BJ (cell line): ENCODE measurements around the gene STPG1. TPM values are rescaled to one million over a fixed set of nuclear protein-coding genes. Genes with fewer than 3 reads are reported as not detected.

Experiments used
- CTCF ChIA-PET: fragments of 350-600 bp; formaldehyde crosslinking; extraction: SDS; loops from one replicate; lab custom pipeline; 2021; ENCODE audit warnings: antibody characterized with exemption, inconsistent platforms; lab: Yijun Ruan, JAX
- POLR2A ChIA-PET: fragments of 300-600 bp; sonication (Branson Sonifier 250); formaldehyde crosslinking; extraction: SDS; loops from one replicate; lab custom pipeline; 2021; ENCODE audit warnings: antibody characterized with exemption; lab: Charles Lee
- DNase-seq: peaks from one replicate; pipeline ENCODE4 v3.0.0-alpha.2; 2011; ENCODE audit warnings: low read depth
- H3K27me3 ChIP-seq: 2 replicates; pipeline ENCODE4 v1.6.0; 2011; ENCODE audit warnings: low read length; ENCODE audit not compliant: control insufficient read depth, insufficient read depth
- H3K36me3 ChIP-seq: 2 replicates; pipeline ENCODE4 v1.5.1; 2011; ENCODE audit warnings: low read length; ENCODE audit not compliant: control insufficient read depth, insufficient read depth
- H3K4me3 ChIP-seq: 2 replicates; pipeline ENCODE4 v1.5.1; 2011; ENCODE audit warnings: low read depth, mild to moderate bottlenecking, control low read depth, low read length
- CTCF ChIP-seq: IDR thresholded peaks from 2 replicates; pipeline ENCODE4 v1.5.1; 2011; ENCODE audit warnings: low read depth, mild to moderate bottlenecking, control low read depth, inconsistent platforms, low read length, moderate library complexity; ENCODE audit not compliant: insufficient read depth
- polyA plus RNA-seq: library from polyadenylated mRNA; depleted of rRNA; stranded (reverse); fragments of >200 nt; gene quantifications from 2 replicates; pipeline ENCODE4 v1.2.3, GENCODE V29; 2011

The STPG1 gene
- polyA plus RNA-seq, 1 experiment: 10.3 TPM

GRCh38 chr1:24362396-24362795 lies 51.2 kb downstream of the STPG1 start:
- Histone ChIP-seq H3K4me3 (no peak overlapping the region), H3K27me3 (no peaks in the 10 kb centered on the region; the same call in 1 of the 2 replicates), H3K36me3 (peaks cover 3% of the 10 kb centered on the region)
- ChIA-PET POLR2A (no interaction called here), CTCF (interaction anchor here (1.0 to 1.3 kb wide), 2 partner anchors 29 to 160 kb away, joined by 3 to 4 read pairs; no protein-coding TSS in a partner anchor)
- DNase-seq: no peak
- no peak for TF ChIP-seq CTCF

- Histone ChIP-seq H3K4me3 (no peak overlapping the region), H3K36me3 (peaks cover 3% of the 10 kb centered on the region), H3K27me3 (no peaks in the 10 kb centered on the region; the same call in 1 of the 2 replicates)
- POLR2A ChIA-PET: no interaction called here
- no peak for TF ChIP-seq CTCF
- CTCF ChIA-PET: interaction anchor here (1.3 kb wide), 1 partner anchor 160 kb away, joined by 4 read pairs; no protein-coding TSS in a partner anchor
- DNase-seq: no peak
These were observed 51.8 kb downstream of the STPG1 start for GRCh38 chr1:24361811-24362210.

GRCh38 chr1:24360681-24361080 lies 52.9 kb downstream of the STPG1 start:
- CTCF ChIA-PET: interaction anchor here (2.8 kb wide), 1 partner anchor 31 kb away, joined by 13 read pairs; no protein-coding TSS in a partner anchor
- Histone ChIP-seq H3K36me3 (peaks cover 3% of the 10 kb centered on the region), H3K27me3 (no peaks in the 10 kb centered on the region; the same call in 1 of the 2 replicates), H3K4me3 (no peak overlapping the region)
- TF ChIP-seq CTCF: no peak
- POLR2A ChIA-PET: no interaction called here
- no peak for DNase-seq

GRCh38 chr1:24357038-24357437 lies 56.5 kb downstream of the STPG1 start:
- no peak overlapping the region for H3K4me3 ChIP-seq
- ChIA-PET CTCF (interaction anchor here (0.8 kb wide), 1 partner anchor 11 kb away, joined by 3 read pairs; no protein-coding TSS in a partner anchor), POLR2A (no interaction called here)
- H3K36me3 ChIP-seq: peaks cover 3% of the 10 kb centered on the region
- TF ChIP-seq CTCF: no peak
- no peaks in the 10 kb centered on the region; the same call in 1 of the 2 replicates for H3K27me3 ChIP-seq
- DNase-seq: no peak

GRCh38 chr1:24355466-24355865 lies 58.1 kb downstream of the STPG1 start:
- H3K4me3 ChIP-seq: no peak overlapping the region
- ChIA-PET CTCF (no interaction called here), POLR2A (no interaction called here)
- peaks cover 3% of the 10 kb centered on the region for H3K36me3 ChIP-seq
- H3K27me3 ChIP-seq: no peaks in the 10 kb centered on the region
- TF ChIP-seq CTCF: no peak
- no peak for DNase-seq
